ENCODE results near the gene PTPN6.

The PTPN6 gene

DNA sequence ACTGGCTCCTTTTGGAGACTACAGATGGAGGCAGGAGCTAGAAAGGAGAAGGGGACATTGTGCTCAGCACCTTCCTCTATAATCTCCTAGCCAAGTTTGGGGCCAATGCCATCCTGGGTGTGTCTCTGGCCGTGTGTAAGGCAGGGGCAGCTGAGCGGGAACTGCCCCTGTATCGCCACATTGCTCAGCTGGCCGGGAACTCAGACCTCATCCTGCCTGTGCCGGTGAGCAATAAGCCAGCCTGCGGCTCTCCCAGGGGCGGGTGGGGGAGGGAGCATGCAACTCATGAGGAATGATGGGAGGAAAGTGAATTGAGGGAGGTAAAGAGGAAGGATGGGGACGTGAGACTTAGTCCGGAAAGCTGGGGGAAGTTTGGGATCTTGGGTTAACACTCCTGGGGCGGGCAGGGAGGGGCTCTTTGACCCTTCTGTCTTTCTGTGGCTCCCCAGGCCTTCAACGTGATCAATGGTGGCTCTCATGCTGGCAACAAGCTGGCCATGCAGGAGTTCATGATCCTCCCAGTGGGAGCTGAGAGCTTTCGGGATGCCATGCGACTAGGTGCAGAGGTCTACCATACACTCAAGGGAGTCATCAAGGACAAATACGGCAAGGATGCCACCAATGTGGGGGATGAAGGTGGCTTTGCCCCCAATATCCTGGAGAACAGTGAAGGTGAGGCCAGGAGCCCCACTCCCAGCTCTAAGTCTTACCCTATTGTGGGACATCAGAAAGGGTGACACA lies 33.5 kb upstream of the PTPN6 start:
- Mint-ChIP-seq H3K27me3 (peaks cover 3% of the 10 kb centered on the region), H3K9me3 (no peaks in the 10 kb centered on the region), H3K36me3 (ENCODE audit: low read depth) (peaks cover 33% of the 10 kb centered on the region), H3K4me3 (no peak overlapping the region), H3K27ac (no peak overlapping the region), H3K4me1 (ENCODE audit: low read depth) (peaks cover 54% of the 10 kb centered on the region)

DNA sequence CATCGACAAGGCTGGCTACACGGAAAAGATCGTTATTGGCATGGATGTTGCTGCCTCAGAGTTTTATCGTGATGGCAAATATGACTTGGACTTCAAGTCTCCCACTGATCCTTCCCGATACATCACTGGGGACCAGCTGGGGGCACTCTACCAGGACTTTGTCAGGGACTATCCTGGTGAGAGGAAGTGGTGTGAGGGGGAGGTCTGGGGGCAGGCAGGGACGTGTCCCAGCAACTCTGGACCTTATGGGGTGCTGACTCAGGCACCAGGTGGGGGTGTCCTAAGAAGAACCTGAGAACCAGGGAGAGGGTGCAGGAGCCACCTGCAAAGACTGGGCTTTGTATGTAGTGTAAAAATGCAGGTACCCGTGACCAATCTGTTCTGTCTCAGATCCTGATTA lies 31.6 kb upstream of the PTPN6 start:
- Mint-ChIP-seq H3K4me1 (ENCODE audit: low read depth) (peaks cover 52% of the 10 kb centered on the region), H3K27me3 (no peaks in the 10 kb centered on the region), H3K36me3 (ENCODE audit: low read depth) (peaks cover 37% of the 10 kb centered on the region), H3K4me3 (no peak overlapping the region), H3K9me3 (no peaks in the 10 kb centered on the region), H3K27ac (peak overlapping the region; percentile 43)

DNA sequence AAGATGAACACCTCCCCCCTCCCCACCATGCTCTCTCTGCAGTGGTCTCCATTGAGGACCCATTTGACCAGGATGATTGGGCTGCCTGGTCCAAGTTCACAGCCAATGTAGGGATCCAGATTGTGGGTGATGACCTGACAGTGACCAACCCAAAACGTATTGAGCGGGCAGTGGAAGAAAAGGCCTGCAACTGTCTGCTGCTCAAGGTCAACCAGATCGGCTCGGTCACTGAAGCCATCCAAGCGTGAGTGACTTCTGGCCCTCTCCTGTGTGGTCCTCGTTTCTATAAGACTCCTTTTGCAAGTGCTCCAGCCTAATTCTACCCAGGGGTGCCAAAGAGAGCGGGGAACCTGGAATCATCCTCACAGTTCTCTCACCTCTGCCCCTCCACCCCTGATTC lies 29.6 kb upstream of the PTPN6 start:
- peaks cover 36% of the 10 kb centered on the region for H3K36me3 Mint-ChIP-seq (ENCODE audit: low read depth)
- peak overlapping the region; percentile 28 for H3K27ac Mint-ChIP-seq
- no peaks in the 10 kb centered on the region for H3K27me3 Mint-ChIP-seq
- no peaks in the 10 kb centered on the region for H3K9me3 Mint-ChIP-seq
- H3K4me3 Mint-ChIP-seq = no peak overlapping the region
- peaks cover 52% of the 10 kb centered on the region for H3K4me1 Mint-ChIP-seq (ENCODE audit: low read depth)

DNA sequence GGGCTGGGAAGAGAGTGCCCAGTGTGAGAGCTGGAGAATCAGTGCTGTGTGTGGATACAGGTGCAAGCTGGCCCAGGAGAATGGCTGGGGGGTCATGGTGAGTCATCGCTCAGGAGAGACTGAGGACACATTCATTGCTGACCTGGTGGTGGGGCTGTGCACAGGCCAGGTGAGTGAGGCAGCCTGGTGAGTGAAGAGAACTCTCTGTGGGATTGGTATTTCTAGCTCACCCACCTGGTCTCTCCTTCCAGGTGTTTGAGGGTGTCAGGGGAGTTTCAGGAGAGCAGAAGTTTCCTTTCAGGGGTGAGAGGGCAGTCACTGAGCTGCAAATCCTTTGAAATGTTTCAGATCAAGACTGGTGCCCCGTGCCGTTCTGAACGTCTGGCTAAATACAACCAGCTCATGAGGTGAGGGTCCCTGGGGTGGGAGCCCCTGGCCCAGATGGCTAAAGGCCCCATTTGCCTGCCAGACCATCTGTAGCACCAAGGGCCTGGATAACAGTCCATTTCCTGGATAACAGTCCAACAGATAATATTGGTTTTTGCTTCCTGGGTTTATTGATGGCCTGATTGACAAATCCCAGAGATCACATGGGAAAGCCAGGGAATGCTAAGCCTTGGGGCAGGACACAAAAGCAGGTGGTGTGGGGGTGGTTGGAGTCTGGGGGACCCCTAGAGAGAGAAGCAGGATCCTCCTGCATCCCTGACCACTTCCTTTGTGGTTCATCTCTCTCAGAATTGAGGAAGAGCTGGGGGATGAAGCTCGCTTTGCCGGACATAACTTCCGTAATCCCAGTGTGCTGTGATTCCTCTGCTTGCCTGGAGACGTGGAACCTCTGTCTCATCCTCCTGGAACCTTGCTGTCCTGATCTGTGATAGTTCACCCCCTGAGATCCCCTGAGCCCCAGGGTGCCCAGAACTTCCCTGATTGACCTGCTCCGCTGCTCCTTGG lies 28.9 kb upstream of the PTPN6 start:
- H3K4me1 Mint-ChIP-seq (ENCODE audit: low read depth) = peaks cover 56% of the 10 kb centered on the region
- H3K27me3 Mint-ChIP-seq = no peaks in the 10 kb centered on the region
- H3K9me3 Mint-ChIP-seq = no peaks in the 10 kb centered on the region
- H3K27ac Mint-ChIP-seq = peak overlapping the region; percentile 28
- no peak overlapping the region for H3K4me3 Mint-ChIP-seq
- peaks cover 29% of the 10 kb centered on the region for H3K36me3 Mint-ChIP-seq (ENCODE audit: low read depth)

DNA sequence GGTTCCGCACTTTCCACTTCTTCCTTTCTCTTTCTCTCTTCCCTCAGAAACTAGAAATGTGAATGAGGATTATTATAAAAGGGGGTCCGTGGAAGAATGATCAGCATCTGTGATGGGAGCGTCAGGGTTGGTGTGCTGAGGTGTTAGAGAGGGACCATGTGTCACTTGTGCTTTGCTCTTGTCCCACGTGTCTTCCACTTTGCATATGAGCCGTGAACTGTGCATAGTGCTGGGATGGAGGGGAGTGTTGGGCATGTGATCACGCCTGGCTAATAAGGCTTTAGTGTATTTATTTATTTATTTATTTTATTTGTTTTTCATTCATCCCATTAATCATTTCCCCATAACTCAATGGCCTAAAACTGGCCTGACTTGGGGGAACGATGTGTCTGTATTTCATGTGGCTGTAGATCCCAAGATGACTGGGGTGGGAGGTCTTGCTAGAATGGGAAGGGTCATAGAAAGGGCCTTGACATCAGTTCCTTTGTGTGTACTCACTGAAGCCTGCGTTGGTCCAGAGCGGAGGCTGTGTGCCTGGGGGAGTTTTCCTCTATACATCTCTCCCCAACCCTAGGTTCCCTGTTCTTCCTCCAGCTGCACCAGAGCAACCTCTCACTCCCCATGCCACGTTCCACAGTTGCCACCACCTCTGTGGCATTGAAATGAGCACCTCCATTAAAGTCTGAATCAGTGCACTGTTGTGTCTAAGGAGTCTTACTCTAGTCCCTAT lies 28.0 kb upstream of the PTPN6 start:
- H3K27ac Mint-ChIP-seq = no peak overlapping the region

DNA sequence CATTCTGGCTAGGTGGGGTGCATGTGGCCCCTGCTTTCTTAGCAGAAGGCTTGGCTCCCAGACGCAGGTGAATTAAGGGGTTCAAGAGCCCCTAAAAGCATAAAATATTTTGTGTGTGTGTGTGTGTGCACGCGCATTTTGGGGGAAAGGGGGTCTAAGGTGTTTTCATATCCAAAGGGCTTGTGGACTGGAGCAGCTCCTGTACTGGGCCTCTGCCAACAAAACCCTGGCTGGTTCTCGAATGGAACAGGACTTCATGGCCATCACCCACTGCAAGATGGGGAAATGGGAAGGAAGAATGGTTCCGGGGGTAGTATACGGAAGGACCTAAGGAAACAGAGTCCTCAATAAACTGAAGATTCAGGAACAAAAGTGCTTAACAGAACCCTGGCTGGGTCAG lies 27.3 kb upstream of the PTPN6 start:
- no peaks in the 10 kb centered on the region for H3K9me3 Mint-ChIP-seq
- H3K27ac Mint-ChIP-seq = no peak overlapping the region
- H3K4me3 Mint-ChIP-seq = no peak overlapping the region
- H3K27me3 Mint-ChIP-seq = no peaks in the 10 kb centered on the region
- H3K36me3 Mint-ChIP-seq (ENCODE audit: low read depth) = peaks cover 23% of the 10 kb centered on the region
- H3K4me1 Mint-ChIP-seq (ENCODE audit: low read depth) = peaks cover 61% of the 10 kb centered on the region

More for the DNA sequence above, 28.0 kb upstream of the PTPN6 start:
- Mint-ChIP-seq H3K27me3 (no peaks in the 10 kb centered on the region), H3K4me1 (ENCODE audit: low read depth) (peaks cover 56% of the 10 kb centered on the region), H3K4me3 (no peak overlapping the region), H3K9me3 (no peaks in the 10 kb centered on the region), H3K36me3 (ENCODE audit: low read depth) (peaks cover 24% of the 10 kb centered on the region)

DNA sequence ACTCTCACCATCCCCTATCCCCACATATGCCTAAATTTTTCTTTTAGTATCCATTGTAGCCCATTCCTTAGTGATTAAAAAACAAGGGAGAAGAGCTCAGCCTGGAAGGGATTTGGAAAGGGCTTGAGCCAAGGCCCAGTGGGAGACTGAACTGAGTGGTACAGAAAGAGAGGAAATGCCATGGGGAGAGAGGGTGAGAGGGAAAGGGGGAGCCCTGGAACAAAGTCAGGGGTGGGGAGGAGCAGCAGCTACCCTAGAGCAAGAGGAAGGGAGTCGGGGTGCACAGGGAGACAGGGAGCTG lies 26.0 kb upstream of the PTPN6 start:
- no peaks in the 10 kb centered on the region for H3K27me3 Mint-ChIP-seq
- no peaks in the 10 kb centered on the region for H3K9me3 Mint-ChIP-seq
- peaks cover 63% of the 10 kb centered on the region for H3K4me1 Mint-ChIP-seq (ENCODE audit: low read depth)
- H3K4me3 Mint-ChIP-seq = no peak overlapping the region
- H3K36me3 Mint-ChIP-seq (ENCODE audit: low read depth) = peaks cover 10% of the 10 kb centered on the region
- no peak overlapping the region for H3K27ac Mint-ChIP-seq

DNA sequence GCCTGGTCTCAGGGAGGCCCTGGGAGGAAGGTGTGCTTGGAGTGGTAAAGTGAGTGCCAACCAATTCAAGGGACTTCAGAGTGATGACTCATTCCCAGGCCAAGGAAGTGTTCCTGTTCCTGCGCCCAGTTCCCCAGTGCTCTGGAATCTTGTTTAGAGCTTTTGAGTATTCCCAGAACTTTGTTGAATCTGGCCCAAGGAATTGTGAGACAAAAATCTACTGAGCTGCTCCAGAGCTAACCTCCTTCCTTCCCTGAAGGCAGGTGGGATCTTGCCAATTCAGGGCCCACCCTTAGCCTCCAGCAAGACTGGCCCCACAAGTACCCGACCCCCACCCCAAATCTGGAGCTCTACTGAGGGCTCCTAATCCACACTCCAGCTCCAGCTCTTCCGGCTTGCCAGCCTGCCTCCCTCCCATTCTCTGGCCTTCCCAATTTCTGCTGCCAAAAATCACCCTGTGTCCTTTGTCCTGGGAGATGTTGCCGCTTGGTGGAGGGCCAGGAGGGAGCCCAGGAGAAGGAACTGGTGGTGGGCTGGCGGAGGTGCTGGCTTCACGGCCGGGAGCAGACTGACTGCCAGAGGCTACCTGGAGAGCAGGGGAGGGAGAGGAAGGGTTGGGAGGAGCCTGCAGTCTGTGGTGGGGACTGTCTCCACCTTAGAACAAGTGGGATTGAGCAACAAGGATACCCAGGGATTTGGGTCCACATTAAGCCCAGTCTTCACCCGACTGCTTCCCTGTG lies 25.4 kb upstream of the PTPN6 start:
- Mint-ChIP-seq H3K4me1 (ENCODE audit: low read depth) (peaks cover 66% of the 10 kb centered on the region), H3K9me3 (no peaks in the 10 kb centered on the region), H3K27me3 (no peaks in the 10 kb centered on the region), H3K4me3 (no peak overlapping the region), H3K36me3 (ENCODE audit: low read depth) (peaks cover 10% of the 10 kb centered on the region), H3K27ac (no peak overlapping the region)

DNA sequence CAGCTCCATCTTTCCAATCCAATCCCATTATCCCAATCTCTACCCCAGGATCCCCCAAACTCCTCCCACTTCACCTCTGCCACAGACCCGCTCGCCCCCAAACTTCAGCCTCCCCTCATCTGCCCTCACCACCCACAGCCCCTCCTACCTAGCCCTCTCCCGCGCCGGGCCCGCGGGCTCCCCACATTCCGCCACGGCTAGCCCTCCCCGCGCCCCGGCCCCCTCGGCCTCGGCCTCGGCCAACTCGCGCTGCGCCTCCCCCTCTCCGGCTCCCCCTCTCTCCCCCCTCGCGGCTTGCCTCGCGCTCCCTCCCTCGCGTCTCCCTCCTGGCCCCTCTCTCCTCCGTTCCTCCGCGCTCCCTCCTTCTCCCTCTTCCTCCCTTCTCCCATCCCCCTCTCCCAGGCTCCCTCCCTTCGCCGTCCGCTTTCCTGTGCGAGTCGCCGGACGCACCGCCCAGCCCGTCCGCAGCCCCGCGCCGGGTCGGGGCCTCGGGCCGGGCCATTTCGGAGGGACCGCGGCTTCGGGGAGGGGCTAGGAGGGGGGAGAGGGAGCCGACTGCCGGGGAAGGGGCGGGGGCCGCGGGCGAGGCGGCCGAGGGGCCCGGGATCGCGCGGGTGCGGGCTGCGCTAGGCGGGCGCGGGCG lies 23.7 kb upstream of the PTPN6 start, which contains the start of gene ATN1:
ATN1 (plus strand) TSS at position 581 of the 643 bp plus-strand sequence. CDS start 6,043 bp downstream, outside the sequence.
- peaks cover 76% of the 10 kb centered on the region for H3K4me1 Mint-ChIP-seq (ENCODE audit: low read depth)

DNA sequence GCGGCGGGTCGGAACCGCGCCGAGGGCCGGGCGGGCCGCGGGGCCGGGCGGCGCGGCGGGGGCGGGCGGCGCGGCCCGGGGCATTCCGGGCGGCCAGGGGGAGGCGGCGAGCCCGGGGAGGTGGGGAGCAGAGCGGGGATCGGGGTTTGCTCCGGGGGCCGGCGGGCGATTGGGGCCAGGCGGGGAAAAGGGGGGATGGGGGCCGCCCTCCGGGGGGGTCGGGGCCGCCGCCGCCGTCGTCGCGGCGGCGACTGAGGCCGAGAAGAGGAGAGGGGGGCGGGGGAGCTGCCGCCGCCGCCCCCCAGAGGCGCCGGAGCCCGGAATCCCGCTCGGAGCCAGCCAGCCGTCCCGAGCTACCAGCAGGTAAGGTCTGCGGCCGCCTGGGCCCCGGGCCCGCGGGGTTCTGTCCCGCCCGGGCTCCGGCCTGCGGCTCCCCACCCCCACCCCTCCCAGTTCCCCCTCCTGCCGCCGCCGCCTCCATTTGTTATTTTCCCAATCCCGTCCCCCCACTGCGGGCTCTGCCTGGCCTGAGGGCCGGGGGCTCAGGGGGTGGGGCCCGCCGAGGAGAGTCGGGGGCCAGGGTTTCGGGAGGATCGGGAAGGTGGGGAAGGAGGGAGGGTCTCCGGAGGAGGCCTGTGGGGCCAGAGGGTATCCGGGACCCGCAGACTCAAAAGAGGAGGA lies 23.0 kb upstream of the PTPN6 start:
- Mint-ChIP-seq H3K27ac (peak overlapping the region; percentile 69), H3K36me3 (ENCODE audit: low read depth) (no peaks in the 10 kb centered on the region), H3K4me1 (ENCODE audit: low read depth) (peaks cover 75% of the 10 kb centered on the region), H3K27me3 (no peaks in the 10 kb centered on the region), H3K4me3 (peak overlapping the region; percentile 80), H3K9me3 (no peaks in the 10 kb centered on the region)

More for the DNA sequence above, 23.7 kb upstream of the PTPN6 start, which contains the start of gene ATN1:
- H3K4me3 Mint-ChIP-seq = peak within 1 kb of the TSS; percentile 90
- peaks cover 5% of the 10 kb centered on the region for H3K36me3 Mint-ChIP-seq (ENCODE audit: low read depth)
- H3K27me3 Mint-ChIP-seq = no peaks in the 10 kb centered on the region
- peak within 1 kb of the TSS; percentile 96 for H3K27ac Mint-ChIP-seq
- no peaks in the 10 kb centered on the region for H3K9me3 Mint-ChIP-seq

DNA sequence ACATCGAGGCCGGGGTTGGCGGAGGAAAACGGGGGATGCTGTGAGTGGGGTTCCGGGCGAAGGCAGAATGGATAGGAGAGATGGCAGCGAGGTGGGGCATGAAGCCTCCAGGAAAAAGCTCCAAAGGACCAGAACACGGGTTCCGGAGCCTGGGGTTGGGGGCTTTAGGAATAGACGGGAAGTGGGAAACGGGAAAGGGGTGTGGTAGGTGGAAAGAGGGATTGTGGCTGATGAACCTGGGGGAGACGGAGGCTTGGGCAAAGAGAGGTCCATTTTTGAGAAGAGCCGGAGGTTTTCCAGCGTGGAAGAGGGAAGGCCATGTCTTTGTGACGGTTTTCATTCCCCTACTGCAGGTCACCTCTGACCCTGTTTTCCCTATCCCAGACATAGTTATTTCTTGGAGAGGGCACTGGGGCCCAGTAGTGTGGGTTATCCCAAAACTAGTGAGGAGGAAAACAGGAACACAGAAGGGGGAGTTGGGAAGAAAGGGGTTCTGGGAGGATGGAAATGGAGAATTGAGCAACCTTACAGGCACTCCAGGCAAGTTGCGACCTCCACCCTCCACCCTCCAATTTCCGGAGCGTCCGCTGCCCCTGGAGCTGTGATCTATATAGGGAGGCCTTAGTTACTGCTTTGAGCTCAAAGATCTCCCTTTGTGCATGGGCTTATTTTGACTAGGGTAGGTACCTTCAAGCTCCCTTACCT lies 22.3 kb upstream of the PTPN6 start:
- Mint-ChIP-seq H3K4me3 (peak overlapping the region; percentile 80), H3K36me3 (ENCODE audit: low read depth) (peaks cover 4% of the 10 kb centered on the region), H3K9me3 (no peaks in the 10 kb centered on the region), H3K27me3 (no peaks in the 10 kb centered on the region), H3K27ac (peak overlapping the region; percentile 69), H3K4me1 (ENCODE audit: low read depth) (peaks cover 79% of the 10 kb centered on the region)

DNA sequence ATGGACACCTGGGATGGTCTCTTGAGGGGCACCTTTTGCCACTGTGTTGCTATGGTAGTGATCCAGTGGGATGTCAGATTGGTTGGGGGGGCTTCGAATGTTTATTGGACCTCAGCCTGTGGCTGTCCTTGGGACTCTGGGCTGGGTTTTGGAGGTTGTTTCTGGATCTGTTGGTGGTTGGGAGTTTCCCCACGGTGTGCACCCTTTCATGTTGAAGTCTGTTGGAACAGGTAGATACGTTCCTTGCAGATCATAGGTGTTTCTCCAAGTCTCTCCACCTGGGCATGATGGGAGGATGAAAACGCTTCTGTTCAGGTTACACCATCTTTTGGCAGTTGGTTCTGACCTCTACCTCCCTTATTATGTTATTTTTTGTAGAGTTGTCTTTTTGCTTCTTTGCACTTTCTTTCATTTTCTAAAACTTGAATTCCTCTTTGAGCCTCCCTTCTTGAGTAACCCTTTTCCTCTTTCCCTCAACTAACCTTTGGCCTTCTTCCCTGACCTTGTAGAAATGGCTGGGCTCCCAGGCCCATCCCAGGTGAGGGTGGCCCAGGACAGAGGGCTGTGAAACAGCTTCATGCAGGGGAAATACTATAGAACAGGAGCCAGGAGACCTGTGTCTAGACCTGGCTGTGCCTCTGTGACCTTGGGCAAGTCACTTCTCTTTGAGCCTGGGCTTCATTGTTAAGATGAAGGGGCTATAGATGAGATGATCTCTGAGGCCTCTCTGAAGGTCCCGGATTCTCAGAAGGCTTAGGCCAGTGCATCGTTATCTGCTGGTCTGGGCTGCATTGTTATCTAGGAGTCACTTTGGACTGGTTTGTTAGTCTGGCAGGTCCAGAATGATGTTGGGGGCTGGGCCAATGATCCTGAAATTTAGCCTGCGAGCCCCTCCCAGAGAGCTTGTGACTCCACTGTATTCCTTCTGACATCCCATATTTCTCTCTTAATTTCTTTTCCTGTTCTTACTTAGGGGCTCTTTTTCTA lies 21.4 kb upstream of the PTPN6 start:
- Mint-ChIP-seq H3K4me3 (peak overlapping the region; percentile 80), H3K27me3 (no peaks in the 10 kb centered on the region), H3K9me3 (no peaks in the 10 kb centered on the region), H3K27ac (peak overlapping the region; percentile 49), H3K36me3 (ENCODE audit: low read depth) (peaks cover 13% of the 10 kb centered on the region), H3K4me1 (ENCODE audit: low read depth) (peaks cover 78% of the 10 kb centered on the region)

All from stimulated activated naive CD8-positive, alpha-beta T cell treated with anti-CD3 and anti-CD28 coated beads, Interleukin-15, Interleukin-2, amounts not matched to agents 100 ng/mL and 50 ng/mL, for 24 hours (primary cell).